MM.1S (cell line): ENCODE results near the gene DBN1.

Source experiments
- DNase-seq: peaks from one replicate; pipeline ENCODE4 v3.0.0-alpha.2; 2015
- H2AFZ ChIP-seq: fragments of 300-600 bp; sonication (generic); 2 replicates; pipeline ENCODE4 v1.6.0; 2016; ENCODE audit warnings: antibody characterized with exemption, low read length
- H3F3A ChIP-seq: fragments of 300-600 bp; sonication (generic); 2 replicates; pipeline ENCODE4 v1.6.1; 2016; ENCODE audit warnings: mild to moderate bottlenecking, antibody characterized with exemption, low read length, moderate library complexity, mixed read lengths; ENCODE audit not compliant: insufficient read depth
- H3K27ac ChIP-seq: fragments of 300-600 bp; sonication (generic); 2 replicates; pipeline ENCODE4 v1.5.1; 2016; ENCODE audit warnings: mild to moderate bottlenecking, low read length
- H3K27me3 ChIP-seq: fragments of 300-600 bp; sonication (generic); replicated peaks from 2 replicates; pipeline ENCODE4 v1.6.0; 2016; ENCODE audit warnings: low read length; ENCODE audit not compliant: insufficient read depth
- H3K36me3 ChIP-seq: fragments of 300-600 bp; sonication (generic); replicated peaks from 2 replicates; pipeline ENCODE4 v1.6.1; 2016; ENCODE audit warnings: mild to moderate bottlenecking, low read length, mixed read lengths; ENCODE audit not compliant: insufficient read depth
- H3K4me1 ChIP-seq: fragments of 300-600 bp; sonication (generic); 2 replicates; pipeline ENCODE4 v1.6.1; 2016; ENCODE audit warnings: low read length, mixed read lengths
- H3K4me2 ChIP-seq: fragments of 300-600 bp; sonication (generic); 2 replicates; pipeline ENCODE4 v1.6.0; 2016; ENCODE audit warnings: low read depth, low read length
- H3K4me3 ChIP-seq: fragments of 300-600 bp; sonication (generic); 2 replicates; pipeline ENCODE4 v1.5.1; 2016; ENCODE audit warnings: low read length, mixed read lengths
- H3K79me2 ChIP-seq: fragments of 300-600 bp; sonication (generic); 2 replicates; pipeline ENCODE4 v1.6.1; 2016; ENCODE audit warnings: mixed run types, low read length, mixed read lengths
- H3K9ac ChIP-seq: fragments of 300-600 bp; sonication (generic); 2 replicates; pipeline ENCODE4 v1.6.1; 2016; ENCODE audit warnings: low read length, mixed read lengths
- H3K9me2 ChIP-seq: fragments of 300-600 bp; sonication (generic); replicated peaks from 2 replicates; pipeline ENCODE4 v1.6.1; 2016; ENCODE audit warnings: mild to moderate bottlenecking, low read length, mixed read lengths; ENCODE audit not compliant: insufficient read depth
- H3K9me3 ChIP-seq: fragments of 300-600 bp; sonication (generic); replicated peaks from 2 replicates; pipeline ENCODE4 v1.6.1; 2016; ENCODE audit warnings: mild to moderate bottlenecking, low read length, mixed read lengths; ENCODE audit not compliant: insufficient read depth
- H4K20me1 ChIP-seq: fragments of 300-600 bp; sonication (generic); 2 replicates; pipeline ENCODE4 v1.6.1; 2016; ENCODE audit warnings: mild to moderate bottlenecking, low read length, moderate library complexity, mixed read lengths; ENCODE audit not compliant: insufficient read depth
- CTCF ChIP-seq: fragments of 300-600 bp; sonication (generic); IDR thresholded peaks from 2 replicates; pipeline ENCODE4 v1.5.1; 2016; ENCODE audit warnings: antibody characterized with exemption, low read length, mixed read lengths
- EZH2 ChIP-seq: fragments of 300-600 bp; sonication (generic); optimal IDR thresholded peaks from 2 replicates; pipeline ENCODE3; 2017; ENCODE audit warnings: low read depth, mild to moderate bottlenecking, antibody characterized with exemption, low read length, mixed read lengths
- EZH2phosphoT487 ChIP-seq: fragments of 300-600 bp; sonication (generic); IDR thresholded peaks from 2 replicates; pipeline ENCODE4 v1.6.1; 2018; ENCODE audit warnings: antibody characterized with exemption, low read length

DBN1 gene

GRCh38 chr5:177462021-177462670 lies 11.3 kb downstream of the DBN1 start:
- H3K4me2 ChIP-seq: no peak overlapping the region
- H3K79me2 ChIP-seq: no peaks in the 10 kb centered on the region
- H3K27ac ChIP-seq: no peak overlapping the region
- DNase-seq: no peak
- H3K27me3 ChIP-seq: peaks cover 62% of the 10 kb centered on the region
- no peak overlapping the region for H2AFZ ChIP-seq
- no peaks in the 10 kb centered on the region for H3K36me3 ChIP-seq
- H4K20me1 ChIP-seq: no peaks in the 10 kb centered on the region
- no peak overlapping the region for H3K4me3 ChIP-seq
- TF ChIP-seq EZH2: no peak
- TF ChIP-seq EZH2phosphoT487: no peak
- no peak for TF ChIP-seq CTCF
- no peaks in the 10 kb centered on the region for H3K9me2 ChIP-seq
- H3K4me1 ChIP-seq: peaks cover 3% of the 10 kb centered on the region; the same call in 1 of the 2 replicates
- no peaks in the 10 kb centered on the region for H3F3A ChIP-seq
- H3K9me3 ChIP-seq: no peaks in the 10 kb centered on the region
- no peak overlapping the region for H3K9ac ChIP-seq

- H3K9ac ChIP-seq: no peak overlapping the region
- H3K4me3 ChIP-seq: no peak overlapping the region
- no peaks in the 10 kb centered on the region for H3K36me3 ChIP-seq
- peaks cover 10% of the 10 kb centered on the region; the same call in 1 of the 2 replicates for H3K4me1 ChIP-seq
- H3F3A ChIP-seq: peaks cover 15% of the 10 kb centered on the region
- no peak overlapping the region for H3K27ac ChIP-seq
- no peaks in the 10 kb centered on the region for H4K20me1 ChIP-seq
- H3K27me3 ChIP-seq: peaks cover 42% of the 10 kb centered on the region
- H3K79me2 ChIP-seq: no peaks in the 10 kb centered on the region
- no peaks in the 10 kb centered on the region for H3K9me3 ChIP-seq
- no peak overlapping the region for H2AFZ ChIP-seq
- no peak overlapping the region for H3K4me2 ChIP-seq
- DNase-seq: peak; percentile 1
- H3K9me2 ChIP-seq: no peaks in the 10 kb centered on the region
- no peak for TF ChIP-seq EZH2phosphoT487
- TF ChIP-seq CTCF: no peak
- no peak for TF ChIP-seq EZH2
Observed at GRCh38 chr5:177459819-177460628, 13.4 kb downstream of the DBN1 start.

GRCh38 chr5:177459357-177459756 lies 14.1 kb downstream of the DBN1 start:
- TF ChIP-seq EZH2: no peak
- no peak for TF ChIP-seq CTCF
- no peak for TF ChIP-seq EZH2phosphoT487
- Histone ChIP-seq H3K4me3 (no peak overlapping the region), H3K36me3 (no peaks in the 10 kb centered on the region), H3F3A (peaks cover 15% of the 10 kb centered on the region), H3K9me2 (no peaks in the 10 kb centered on the region), H3K4me2 (no peak overlapping the region), H4K20me1 (no peaks in the 10 kb centered on the region), H3K27me3 (peaks cover 42% of the 10 kb centered on the region), H3K4me1 (peaks cover 10% of the 10 kb centered on the region; the same call in 1 of the 2 replicates), H3K9ac (no peak overlapping the region), H3K27ac (no peak overlapping the region), H2AFZ (no peak overlapping the region), H3K79me2 (no peaks in the 10 kb centered on the region), H3K9me3 (no peaks in the 10 kb centered on the region)
- DNase-seq: peak; percentile 2
